ENCODE data around the gene MC3R.

Gene MC3R

DNA sequence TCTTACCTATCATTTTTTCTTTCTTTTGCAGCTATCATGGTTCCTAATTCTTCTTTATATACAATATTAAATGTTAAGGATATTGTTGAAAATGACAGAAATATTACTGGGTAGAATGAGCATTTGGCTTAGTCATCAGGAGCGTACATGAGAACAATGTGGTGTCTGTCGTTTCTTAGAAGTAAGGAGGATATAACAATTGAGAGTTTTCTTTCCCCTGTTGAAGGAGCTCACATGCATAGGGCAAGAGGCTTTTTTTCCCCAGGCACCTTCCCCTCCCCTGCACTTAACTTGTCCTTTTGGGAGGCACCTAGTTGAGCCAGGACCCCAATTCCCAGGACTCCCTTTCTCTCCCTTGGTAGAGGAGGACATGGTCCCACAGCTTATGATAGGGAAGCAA lies 25.0 kb downstream of the MC3R start:
- no peak overlapping the region for H2AFZ ChIP-seq (ENCODE audit: low read depth, low read length)
- peaks cover 5% of the 10 kb centered on the region for H3K9me3 ChIP-seq (ENCODE audit: low read length)
- no peak overlapping the region for H3K4me3 ChIP-seq (ENCODE audit: low read length)
- no peaks in the 10 kb centered on the region for H3K4me1 ChIP-seq (ENCODE audit: insufficient read depth, low read length)
- no peaks in the 10 kb centered on the region for H3K27me3 ChIP-seq (ENCODE audit: insufficient read depth, low read length)
- H3K36me3 ChIP-seq (ENCODE audit: insufficient read depth, low read length): no peaks in the 10 kb centered on the region

DNA sequence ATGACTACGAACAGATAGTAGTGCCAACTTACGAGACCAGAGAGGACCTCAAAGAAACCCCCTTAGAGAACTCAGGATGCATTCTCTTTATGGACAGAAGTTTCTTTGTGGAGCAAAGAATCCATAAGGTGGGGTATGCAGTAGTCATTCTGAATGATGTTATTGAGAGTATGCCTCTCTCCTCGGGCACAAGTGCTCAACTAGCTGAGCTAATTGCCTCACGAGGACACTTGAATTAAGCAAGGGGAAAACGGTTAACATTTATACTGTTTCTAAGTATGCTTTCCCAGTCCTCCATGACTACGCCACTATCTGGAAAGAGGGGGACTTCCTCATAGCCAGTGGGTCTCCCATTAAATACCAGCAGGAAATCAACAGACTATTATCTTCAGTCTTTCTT lies 25.6 kb downstream of the MC3R start:
- Histone ChIP-seq H3K4me3 (ENCODE audit: low read length) (no peak overlapping the region), H3K36me3 (ENCODE audit: insufficient read depth, low read length) (no peaks in the 10 kb centered on the region), H3K9me3 (ENCODE audit: low read length) (peaks cover 5% of the 10 kb centered on the region), H2AFZ (ENCODE audit: low read depth, low read length) (no peak overlapping the region), H3K4me1 (ENCODE audit: insufficient read depth, low read length) (no peaks in the 10 kb centered on the region), H3K27me3 (ENCODE audit: insufficient read depth, low read length) (no peaks in the 10 kb centered on the region)

- Histone ChIP-seq H3K36me3 (ENCODE audit: insufficient read depth, low read length) (no peaks in the 10 kb centered on the region), H3K9me3 (ENCODE audit: low read length) (peaks cover 5% of the 10 kb centered on the region), H3K4me3 (ENCODE audit: low read length) (no peak overlapping the region), H3K4me1 (ENCODE audit: insufficient read depth, low read length) (no peaks in the 10 kb centered on the region), H2AFZ (ENCODE audit: low read depth, low read length) (no peak overlapping the region), H3K27me3 (ENCODE audit: insufficient read depth, low read length) (no peaks in the 10 kb centered on the region)
These were observed 29.7 kb downstream of the MC3R start for GRCh38 chr20:56278196-56278595.

- no peak overlapping the region for H3K4me3 ChIP-seq (ENCODE audit: low read length)
- H3K27me3 ChIP-seq (ENCODE audit: insufficient read depth, low read length): peaks cover 3% of the 10 kb centered on the region
- no peak overlapping the region for H2AFZ ChIP-seq (ENCODE audit: low read depth, low read length)
- H3K4me1 ChIP-seq (ENCODE audit: insufficient read depth, low read length): no peaks in the 10 kb centered on the region
- H3K36me3 ChIP-seq (ENCODE audit: insufficient read depth, low read length): no peaks in the 10 kb centered on the region
- H3K9me3 ChIP-seq (ENCODE audit: low read length): no peaks in the 10 kb centered on the region
These were observed 37.0 kb downstream of the MC3R start for GRCh38 chr20:56285496-56285895.

- Histone ChIP-seq H3K9me3 (ENCODE audit: low read length) (no peaks in the 10 kb centered on the region), H3K36me3 (ENCODE audit: insufficient read depth, low read length) (no peaks in the 10 kb centered on the region)
These were observed 41.1 kb downstream of the MC3R start for GRCh38 chr20:56289652-56290051.

DNA sequence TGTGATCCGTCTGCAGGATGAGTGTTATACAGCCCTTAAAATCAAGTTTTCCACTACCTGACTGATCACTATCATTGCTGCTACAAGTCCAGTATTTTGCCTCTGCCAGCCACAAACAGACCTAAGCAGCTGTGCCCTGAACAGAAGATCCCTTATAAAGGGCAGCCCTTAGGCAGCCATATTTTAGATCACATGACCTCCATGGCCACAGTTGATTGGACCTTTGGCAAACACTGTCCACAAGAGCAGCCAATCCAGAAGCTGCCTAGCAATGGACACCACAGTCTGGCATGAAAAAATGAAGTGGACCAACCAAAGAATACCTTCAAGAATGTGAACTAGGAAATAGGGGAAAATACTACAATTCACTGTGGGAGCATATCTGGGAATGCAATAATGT lies 50.8 kb downstream of the MC3R start:
- Histone ChIP-seq H2AFZ (ENCODE audit: low read depth, low read length) (no peak overlapping the region), H3K9me3 (ENCODE audit: low read length) (no peaks in the 10 kb centered on the region), H3K36me3 (ENCODE audit: insufficient read depth, low read length) (no peaks in the 10 kb centered on the region), H3K4me3 (ENCODE audit: low read length) (no peak overlapping the region), H3K27me3 (ENCODE audit: insufficient read depth, low read length) (peaks cover 12% of the 10 kb centered on the region), H3K4me1 (ENCODE audit: insufficient read depth, low read length) (no peaks in the 10 kb centered on the region)

More at GRCh38 chr20:56289652-56290051, 41.1 kb downstream of the MC3R start:
- no peaks in the 10 kb centered on the region for H3K4me1 ChIP-seq (ENCODE audit: insufficient read depth, low read length)
- H2AFZ ChIP-seq (ENCODE audit: low read depth, low read length): no peak overlapping the region
- peaks cover 3% of the 10 kb centered on the region for H3K27me3 ChIP-seq (ENCODE audit: insufficient read depth, low read length)
- H3K4me3 ChIP-seq (ENCODE audit: low read length): no peak overlapping the region

Data from neuron (in vitro differentiated cells).